K562 (cell line): ENCODE measurements around the gene HLA-DQA2. TPM values are rescaled to one million over a fixed set of nuclear protein-coding genes. Genes with fewer than 3 reads are reported as not detected.

Source experiments
- ATAC-seq: fragments of 200-7000 bp; cut with Tn5 transposase; 3 replicates; pipeline ENCODE4 v1.9.1; 2020; ENCODE audit warnings: moderate library complexity
- BruUV-seq: library from RNA; stranded (reverse); fragments of 400-500 nt; replicated peaks from 2 replicates; lab custom pipeline; 2021; lab: Mats Ljungman, UMichigan
- CTCF ChIA-PET: fragments of 300-600 bp; formaldehyde crosslinking; extraction: SDS; loops from one replicate; lab custom pipeline; 2021; ENCODE audit warnings: low intra/inter-chr PET ratio; lab: Yijun Ruan, JAX
- POLR2A ChIA-PET: fragments of 300-600, 350-650 bp; sonication (Branson Sonifier 250); formaldehyde crosslinking; extraction: SDS; loops from one replicate; lab custom pipeline; 2021; ENCODE audit warnings: antibody characterized with exemption, inconsistent platforms; lab: Yijun Ruan, JAX
- DNase-seq, 4 experiments: peaks; one replicate each; pipeline versions ENCODE4 v3.0.0 to v3.0.0-alpha.2; 2011 to 2018; ENCODE audit warnings: low spot score in 3 of 4, mixed read lengths in 3 of 4; ENCODE audit errors: extremely low read depth in 1 of 4
- FAIRE-seq: peaks from 2 replicates; lab custom pipeline; 2011; peaks lifted over from hg19 to GRCh38; lab: Jason Lieb, UNC
- H2AFZ ChIP-seq: 2 replicates; pipeline ENCODE4 v1.6.0; 2011; ENCODE audit warnings: low read depth, low read length, control low read depth, inconsistent platforms
- H3K27ac ChIP-seq: fragments of 200-600 bp; 3 replicates; pipeline ENCODE4 v1.8.0; 2011; ENCODE audit warnings: low read depth, mild to moderate bottlenecking, control low read depth, inconsistent platforms, low read length, moderate library complexity, mixed read lengths; ENCODE audit errors: extremely low read depth
- H3K27me3 ChIP-seq, 2 experiments: fragments of 300-600 bp in 1 of 2; 2 replicates in 1 of 2; 3 replicates in 1 of 2; pipeline versions ENCODE4 v1.6.0 to v1.8.0; 2011; ENCODE audit warnings: inconsistent platforms in 2 of 2, low read length in 2 of 2, mild to moderate bottlenecking in 1 of 2, mixed read lengths in 1 of 2, moderate library complexity in 1 of 2; ENCODE audit not compliant: control insufficient read depth in 2 of 2, insufficient read depth in 2 of 2
- H3K36me3 ChIP-seq: fragments of 300-600 bp; 3 replicates; pipeline ENCODE4 v1.8.0; 2011; ENCODE audit warnings: mild to moderate bottlenecking, low read length, inconsistent platforms; ENCODE audit not compliant: control insufficient read depth, insufficient read depth
- H3K4me1 ChIP-seq, 2 experiments: fragments of 200-600 bp in 1 of 2; replicated peaks in 1 of 2; 2 replicates in 1 of 2; 3 replicates in 1 of 2; pipeline versions ENCODE4 v1.5.1 to v1.8.0; 2011; ENCODE audit warnings: inconsistent platforms in 2 of 2, low read length in 2 of 2, mild to moderate bottlenecking in 1 of 2, mixed read lengths in 1 of 2, moderate library complexity in 1 of 2; ENCODE audit not compliant: control insufficient read depth in 2 of 2, insufficient read depth in 2 of 2
- H3K4me2 ChIP-seq: 2 replicates; pipeline ENCODE4 v1.6.1; 2011; ENCODE audit warnings: low read length, control low read depth, inconsistent platforms, mixed read lengths; ENCODE audit not compliant: insufficient read depth
- H3K4me3 ChIP-seq: fragments of 200-600 bp; sonication (generic), shearing (Covaris generic); 2 replicates; pipeline ENCODE4 v1.5.1; 2016; ENCODE audit warnings: control low read depth, inconsistent platforms
- H3K79me2 ChIP-seq: fragments of 200-600 bp; 3 replicates; pipeline ENCODE4 v1.8.0; 2011; ENCODE audit warnings: low read length, inconsistent platforms; ENCODE audit not compliant: control insufficient read depth, insufficient read depth
- H3K9ac ChIP-seq, 2 experiments: 2 replicates each; pipeline versions ENCODE4 v1.6.0 to v1.6.1; 2011; ENCODE audit warnings: low read depth in 2 of 2, low read length in 2 of 2, control low read depth in 1 of 2, inconsistent platforms in 1 of 2, mild to moderate bottlenecking in 1 of 2, mixed read lengths in 1 of 2; ENCODE audit not compliant: insufficient read depth in 1 of 2
- H3K9me1 ChIP-seq: one replicate; pipeline ENCODE4 v1.6.0; 2011; ENCODE audit warnings: inconsistent platforms, mild to moderate bottlenecking, low read length, moderate library complexity; ENCODE audit not compliant: control insufficient read depth, insufficient read depth
- H3K9me3 ChIP-seq: replicated peaks from 2 replicates; pipeline ENCODE4 v1.5.1; 2011; ENCODE audit warnings: low read depth, low read length, inconsistent platforms; ENCODE audit not compliant: control insufficient read depth, insufficient read depth
- H4K20me1 ChIP-seq: replicated peaks from 2 replicates; pipeline ENCODE4 v1.6.1; 2011; ENCODE audit warnings: low read length, inconsistent platforms, mixed read lengths; ENCODE audit not compliant: control insufficient read depth, insufficient read depth
- GTF2A2 ChIP-seq: IDR thresholded peaks from 2 replicates; pipeline ENCODE4 v1.6.1; 2016; ENCODE audit warnings: mild to moderate bottlenecking, missing genetic modification characterization, missing compliant biosample characterization
- HDGF ChIP-seq: fragments of 450-650 bp; IDR thresholded peaks from 2 replicates; pipeline ENCODE4 v1.6.1; 2016
- HNRNPUL1 ChIP-seq: fragments of 200-400 bp; formaldehyde crosslinking; IDR thresholded peaks from 2 replicates; pipeline ENCODE4 v1.6.1; 2017; ENCODE audit warnings: low read length
- NCOA6 ChIP-seq: fragments of 450-650 bp; IDR thresholded peaks from 2 replicates; pipeline ENCODE4 v1.6.1; 2017; ENCODE audit warnings: mild to moderate bottlenecking
- POU5F1 ChIP-seq: fragments of 150-350 bp; IDR thresholded peaks from 2 replicates; pipeline ENCODE4 v1.6.1; 2014; ENCODE audit warnings: borderline replicate concordance, low read length, low read depth, mild to moderate bottlenecking; ENCODE audit not compliant: partially characterized antibody
- PTBP1 ChIP-seq: fragments of 200-400 bp; formaldehyde crosslinking; IDR thresholded peaks from 2 replicates; pipeline ENCODE4 v1.6.1; 2017; ENCODE audit warnings: low read depth, low read length
- TBL1XR1 ChIP-seq, 2 experiments: IDR thresholded peaks; 2 replicates each; pipeline ENCODE4 v1.6.1; 2012; ENCODE audit warnings: improper control_type of control experiment in 2 of 2, low read length in 2 of 2, mild to moderate bottlenecking in 1 of 2
- ZNF583 ChIP-seq: fragments of 250-450 bp; sonication (Bioruptor Pico); IDR thresholded peaks from 2 replicates; pipeline ENCODE4 v1.4.0; 2020
- WGBS: fragments of 100-300 bp; shearing (Covaris generic); methylation state at CpG from one replicate; pipeline ENCODE4 v1.1.6; 2016; ENCODE audit warnings: low coverage, mixed read lengths; ENCODE audit not compliant: insufficient coverage; ENCODE audit errors: missing lambda C conversion rate; 5-methylcytosine and 5-hydroxymethylcytosine counted together
- in situ Hi-C: fragments of 300-500 bp; cut with MboI; formaldehyde crosslinking; loops from 4 replicates; pipeline ENCODE4 v1.15.0; 2018; ENCODE audit warnings: inconsistent platforms, mixed read lengths
- intact Hi-C: fragments of 100-400 bp; cut with micrococcal nuclease; formaldehyde crosslinking; loops from 2 replicates; pipeline ENCODE4 v1.14.2; 2022
- polyA plus RNA-seq, 8 experiments: library from polyadenylated mRNA; depleted of rRNA in 4 of 8; stranded (reverse) in 5 of 8; unstranded in 3 of 8; fragments of >200 nt; fragmentation: Nextera tagmentation in 2 of 8; fragmentation: Illumina TruSeq in 1 of 8; extraction: Ambion mirVana in 2 of 8; extraction: Trizol in 1 of 8; gene quantifications; 2 replicates each; pipeline versions ENCODE4 v1.2.1 to v1.2.3, GENCODE V29; 2011 to 2014; ENCODE audit warnings: inconsistent platforms in 1 of 8, missing spikeins in 1 of 8
- total RNA-seq, 7 experiments: library from RNA; depleted of rRNA in 6 of 7; stranded (reverse); fragments of >200 nt in 6 of 7; fragmentation: Illumina TruSeq in 2 of 7; extraction: Trizol in 2 of 7; gene quantifications; 2 replicates each; pipeline versions ENCODE4 v1.2.1 to v1.2.3, GENCODE V29; 2011 to 2021; ENCODE audit warnings: low replicate concordance in 1 of 7
- TF ChIP-seq, protein P1 (sequence below): fragments of 200-400 bp; formaldehyde crosslinking; IDR thresholded peaks from 2 replicates; pipeline ENCODE4 v1.6.1; 2017; ENCODE audit warnings: mild to moderate bottlenecking, low read depth, low read length, moderate library complexity
- TF ChIP-seq, protein P2 (sequence below): sonication (generic); formaldehyde crosslinking; IDR thresholded peaks from 2 replicates; pipeline ENCODE4 v1.8.1; 2023; ENCODE audit warnings: mild to moderate bottlenecking, missing genetic modification reagents
- TF ChIP-seq, protein P3 (sequence below), 2 experiments: IDR thresholded peaks in 1 of 2; conservative IDR thresholded peaks in 1 of 2; 2 replicates each; pipeline ENCODE4 v1.6.1; 2016; ENCODE audit warnings: low read depth in 2 of 2, mild to moderate bottlenecking in 1 of 2, missing compliant biosample characterization in 1 of 2, missing genetic modification characterization in 1 of 2, moderate library complexity in 1 of 2
- TF ChIP-seq, protein P4 (sequence below): fragments of 450-650 bp; IDR thresholded peaks from 2 replicates; pipeline ENCODE4 v1.6.1; 2018; ENCODE audit not compliant: partially characterized antibody

The HLA-DQA2 gene
- total and polyA plus RNA-seq, 9 of the 15 experiments (the other 6 are each of a cell fraction or from before 2014, with no cell fraction given) = not detected

DNA sequence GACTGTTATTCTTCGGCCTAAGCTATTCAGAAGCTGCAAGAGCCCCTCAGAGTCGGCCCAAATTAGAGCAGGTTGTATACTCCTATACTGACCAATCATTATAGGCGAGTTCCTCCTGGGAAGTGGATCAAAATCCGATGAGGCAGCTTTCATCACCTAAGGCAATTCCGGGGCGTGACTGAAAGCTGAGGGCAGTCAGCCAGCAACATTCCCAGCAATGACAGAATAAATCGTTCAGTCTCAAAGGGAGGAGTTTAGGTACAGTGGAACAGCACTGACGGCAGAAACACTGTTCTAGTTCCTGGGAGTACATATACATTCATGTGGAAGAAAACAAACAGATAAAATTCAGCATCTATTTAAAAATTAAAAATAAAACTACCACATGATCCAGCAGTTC, 11.4 kb downstream of the HLA-DQA2 start:
- H3K9me1 ChIP-seq = no peaks in the 10 kb centered on the region
- no TSS peak for BruUV-seq
- H4K20me1 ChIP-seq = no peaks in the 10 kb centered on the region
- H3K36me3 ChIP-seq = no peaks in the 10 kb centered on the region
- ChIA-PET POLR2A (interaction anchor here (0.8 kb wide), 1 partner anchor 8 kb away, joined by 4 read pairs; no protein-coding TSS in a partner anchor), CTCF (no interaction called here)
- in situ Hi-C loops (no loop called here), intact Hi-C loops (loop anchor here (5.0 kb wide), 1 partner anchor 100 kb away; no protein-coding TSS in a partner anchor)
- H3K79me2 ChIP-seq = no peaks in the 10 kb centered on the region
- H3K4me1 ChIP-seq = no peaks in the 10 kb centered on the region
- WGBS = under 1% methylated on average over 8 of the region's 8 CpGs
- no peak for DNase-seq
- FAIRE-seq = no peak
- H3K9ac ChIP-seq = no peak overlapping the region
- H3K4me3 ChIP-seq = no peak overlapping the region
- H3K9me3 ChIP-seq = no peaks in the 10 kb centered on the region
- H2AFZ ChIP-seq = no peak overlapping the region
- H3K4me2 ChIP-seq = no peak overlapping the region
- ATAC-seq = no peak
- peaks cover 0 to 14% of the 10 kb centered on the region in 2 experiments; a peak in 2 of 5 replicates for H3K27me3 ChIP-seq
- H3K27ac ChIP-seq = no peak overlapping the region
- TF ChIP-seq PTBP1 = no peak
- TF ChIP-seq, protein P1, sequence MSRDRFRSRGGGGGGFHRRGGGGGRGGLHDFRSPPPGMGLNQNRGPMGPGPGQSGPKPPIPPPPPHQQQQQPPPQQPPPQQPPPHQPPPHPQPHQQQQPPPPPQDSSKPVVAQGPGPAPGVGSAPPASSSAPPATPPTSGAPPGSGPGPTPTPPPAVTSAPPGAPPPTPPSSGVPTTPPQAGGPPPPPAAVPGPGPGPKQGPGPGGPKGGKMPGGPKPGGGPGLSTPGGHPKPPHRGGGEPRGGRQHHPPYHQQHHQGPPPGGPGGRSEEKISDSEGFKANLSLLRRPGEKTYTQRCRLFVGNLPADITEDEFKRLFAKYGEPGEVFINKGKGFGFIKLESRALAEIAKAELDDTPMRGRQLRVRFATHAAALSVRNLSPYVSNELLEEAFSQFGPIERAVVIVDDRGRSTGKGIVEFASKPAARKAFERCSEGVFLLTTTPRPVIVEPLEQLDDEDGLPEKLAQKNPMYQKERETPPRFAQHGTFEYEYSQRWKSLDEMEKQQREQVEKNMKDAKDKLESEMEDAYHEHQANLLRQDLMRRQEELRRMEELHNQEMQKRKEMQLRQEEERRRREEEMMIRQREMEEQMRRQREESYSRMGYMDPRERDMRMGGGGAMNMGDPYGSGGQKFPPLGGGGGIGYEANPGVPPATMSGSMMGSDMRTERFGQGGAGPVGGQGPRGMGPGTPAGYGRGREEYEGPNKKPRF = no peak
- TF ChIP-seq NCOA6 = no peak
- no peak for TF ChIP-seq GTF2A2 (tag)
- no peak for TF ChIP-seq ZNF583
- TF ChIP-seq, protein P2, sequence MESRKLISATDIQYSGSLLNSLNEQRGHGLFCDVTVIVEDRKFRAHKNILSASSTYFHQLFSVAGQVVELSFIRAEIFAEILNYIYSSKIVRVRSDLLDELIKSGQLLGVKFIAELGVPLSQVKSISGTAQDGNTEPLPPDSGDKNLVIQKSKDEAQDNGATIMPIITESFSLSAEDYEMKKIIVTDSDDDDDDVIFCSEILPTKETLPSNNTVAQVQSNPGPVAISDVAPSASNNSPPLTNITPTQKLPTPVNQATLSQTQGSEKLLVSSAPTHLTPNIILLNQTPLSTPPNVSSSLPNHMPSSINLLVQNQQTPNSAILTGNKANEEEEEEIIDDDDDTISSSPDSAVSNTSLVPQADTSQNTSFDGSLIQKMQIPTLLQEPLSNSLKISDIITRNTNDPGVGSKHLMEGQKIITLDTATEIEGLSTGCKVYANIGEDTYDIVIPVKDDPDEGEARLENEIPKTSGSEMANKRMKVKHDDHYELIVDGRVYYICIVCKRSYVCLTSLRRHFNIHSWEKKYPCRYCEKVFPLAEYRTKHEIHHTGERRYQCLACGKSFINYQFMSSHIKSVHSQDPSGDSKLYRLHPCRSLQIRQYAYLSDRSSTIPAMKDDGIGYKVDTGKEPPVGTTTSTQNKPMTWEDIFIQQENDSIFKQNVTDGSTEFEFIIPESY (CRISPR knock-in tag) = no peak
- TF ChIP-seq POU5F1 = no peak
- no peak for TF ChIP-seq HDGF
- no peak for TF ChIP-seq HNRNPUL1
- TF ChIP-seq, protein P3, sequence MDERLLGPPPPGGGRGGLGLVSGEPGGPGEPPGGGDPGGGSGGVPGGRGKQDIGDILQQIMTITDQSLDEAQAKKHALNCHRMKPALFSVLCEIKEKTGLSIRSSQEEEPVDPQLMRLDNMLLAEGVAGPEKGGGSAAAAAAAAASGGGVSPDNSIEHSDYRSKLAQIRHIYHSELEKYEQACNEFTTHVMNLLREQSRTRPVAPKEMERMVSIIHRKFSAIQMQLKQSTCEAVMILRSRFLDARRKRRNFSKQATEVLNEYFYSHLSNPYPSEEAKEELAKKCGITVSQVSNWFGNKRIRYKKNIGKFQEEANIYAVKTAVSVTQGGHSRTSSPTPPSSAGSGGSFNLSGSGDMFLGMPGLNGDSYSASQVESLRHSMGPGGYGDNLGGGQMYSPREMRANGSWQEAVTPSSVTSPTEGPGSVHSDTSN (CRISPR knock-in tag; IDR thresholded peaks at IDR 0.05; ENCODE audit: low read depth) = no peak
- TF ChIP-seq, protein P3 (tag; conservative IDR thresholded peaks at IDR 0.05; ENCODE audit: low read depth) = peak; percentile 52
- TF ChIP-seq, protein P4, sequence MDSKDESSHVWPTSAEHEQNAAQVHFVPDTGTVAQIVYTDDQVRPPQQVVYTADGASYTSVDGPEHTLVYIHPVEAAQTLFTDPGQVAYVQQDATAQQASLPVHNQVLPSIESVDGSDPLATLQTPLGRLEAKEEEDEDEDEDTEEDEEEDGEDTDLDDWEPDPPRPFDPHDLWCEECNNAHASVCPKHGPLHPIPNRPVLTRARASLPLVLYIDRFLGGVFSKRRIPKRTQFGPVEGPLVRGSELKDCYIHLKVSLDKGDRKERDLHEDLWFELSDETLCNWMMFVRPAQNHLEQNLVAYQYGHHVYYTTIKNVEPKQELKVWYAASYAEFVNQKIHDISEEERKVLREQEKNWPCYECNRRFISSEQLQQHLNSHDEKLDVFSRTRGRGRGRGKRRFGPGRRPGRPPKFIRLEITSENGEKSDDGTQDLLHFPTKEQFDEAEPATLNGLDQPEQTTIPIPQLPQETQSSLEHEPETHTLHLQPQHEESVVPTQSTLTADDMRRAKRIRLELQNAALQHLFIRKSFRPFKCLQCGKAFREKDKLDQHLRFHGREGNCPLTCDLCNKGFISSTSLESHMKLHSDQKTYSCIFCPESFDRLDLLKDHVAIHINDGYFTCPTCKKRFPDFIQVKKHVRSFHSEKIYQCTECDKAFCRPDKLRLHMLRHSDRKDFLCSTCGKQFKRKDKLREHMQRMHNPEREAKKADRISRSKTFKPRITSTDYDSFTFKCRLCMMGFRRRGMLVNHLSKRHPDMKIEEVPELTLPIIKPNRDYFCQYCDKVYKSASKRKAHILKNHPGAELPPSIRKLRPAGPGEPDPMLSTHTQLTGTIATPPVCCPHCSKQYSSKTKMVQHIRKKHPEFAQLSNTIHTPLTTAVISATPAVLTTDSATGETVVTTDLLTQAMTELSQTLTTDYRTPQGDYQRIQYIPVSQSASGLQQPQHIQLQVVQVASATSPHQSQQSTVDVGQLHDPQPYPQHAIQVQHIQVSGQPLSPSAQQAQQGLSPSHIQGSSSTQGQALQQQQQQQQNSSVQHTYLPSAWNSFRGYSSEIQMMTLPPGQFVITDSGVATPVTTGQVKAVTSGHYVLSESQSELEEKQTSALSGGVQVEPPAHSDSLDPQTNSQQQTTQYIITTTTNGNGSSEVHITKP = no peak
- no peak for TF ChIP-seq TBL1XR1 (IDR thresholded peaks at IDR 0.05; ENCODE audit: low read length in 2 of 2)
